A549 (cell line): ENCODE results near the gene NCOA3.

Source experiments
- EP300 ChIP-seq, 2 experiments: fragments of >200 bp; sonication (Bioruptor Twin); formaldehyde crosslinking; IDR thresholded peaks; 2 replicates in 1 of 2; 3 replicates in 1 of 2; pipeline ENCODE4 v1.6.1; 2016 to 2017
- RAD21 ChIP-seq, 2 experiments: fragments of >200 bp in 1 of 2; sonication (Bioruptor Twin) in 1 of 2; formaldehyde crosslinking in 1 of 2; IDR thresholded peaks in 1 of 2; conservative IDR thresholded peaks in 1 of 2; 2 replicates in 1 of 2; 3 replicates in 1 of 2; pipeline ENCODE4 v1.6.1; 2012 to 2018; ENCODE audit warnings: inconsistent platforms in 1 of 2
- ZFP36 ChIP-seq: fragments of 450-650 bp; IDR thresholded peaks from 2 replicates; pipeline ENCODE4 v1.6.1; 2014; ENCODE audit warnings: borderline replicate concordance; ENCODE audit not compliant: partially characterized antibody
- TF ChIP-seq, protein P1 (sequence below): fragments of >200 bp; sonication (Bioruptor Twin); formaldehyde crosslinking; IDR thresholded peaks from 3 replicates; pipeline ENCODE4 v1.5.1; 2016
- TF ChIP-seq, protein P2 (sequence below): IDR thresholded peaks from 2 replicates; pipeline ENCODE4 v1.6.1; 2012
- TF ChIP-seq, protein P3 (sequence below): fragments of 200-600 bp; sonication (generic); IDR thresholded peaks from 2 replicates; pipeline ENCODE4 v1.6.1; 2016; ENCODE audit warnings: antibody characterized with exemption, mild to moderate bottlenecking, moderate library complexity

DNA sequence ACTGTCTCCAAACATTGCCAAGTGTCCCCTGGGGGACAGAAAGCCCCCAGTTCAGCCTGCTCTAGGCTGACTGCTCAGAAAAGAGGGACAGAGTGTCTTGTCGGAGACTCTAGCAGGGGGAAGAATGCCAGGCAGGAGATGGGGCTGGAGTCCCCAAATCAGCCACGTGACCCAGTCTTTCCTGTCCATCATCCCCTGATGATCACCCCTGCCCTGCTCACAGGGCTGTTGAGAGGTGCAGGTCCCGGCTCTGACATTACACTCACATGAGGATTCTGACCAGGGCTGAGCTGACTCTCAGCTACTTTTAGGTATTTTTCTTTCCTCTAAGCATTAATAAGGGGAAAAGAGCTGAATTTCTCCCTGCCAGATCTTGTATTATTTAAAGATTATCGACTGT is 167.8 kb downstream of the NCOA3 start:
- TF ChIP-seq EP300 (IDR thresholded peaks at IDR 0.05) (no peak), RAD21 (conservative IDR thresholded peaks at IDR 0.05 in 1 of 2, IDR thresholded peaks at IDR 0.05 in 1 of 2) (no peak), ZFP36 (no peak)
- TF ChIP-seq, protein P1, sequence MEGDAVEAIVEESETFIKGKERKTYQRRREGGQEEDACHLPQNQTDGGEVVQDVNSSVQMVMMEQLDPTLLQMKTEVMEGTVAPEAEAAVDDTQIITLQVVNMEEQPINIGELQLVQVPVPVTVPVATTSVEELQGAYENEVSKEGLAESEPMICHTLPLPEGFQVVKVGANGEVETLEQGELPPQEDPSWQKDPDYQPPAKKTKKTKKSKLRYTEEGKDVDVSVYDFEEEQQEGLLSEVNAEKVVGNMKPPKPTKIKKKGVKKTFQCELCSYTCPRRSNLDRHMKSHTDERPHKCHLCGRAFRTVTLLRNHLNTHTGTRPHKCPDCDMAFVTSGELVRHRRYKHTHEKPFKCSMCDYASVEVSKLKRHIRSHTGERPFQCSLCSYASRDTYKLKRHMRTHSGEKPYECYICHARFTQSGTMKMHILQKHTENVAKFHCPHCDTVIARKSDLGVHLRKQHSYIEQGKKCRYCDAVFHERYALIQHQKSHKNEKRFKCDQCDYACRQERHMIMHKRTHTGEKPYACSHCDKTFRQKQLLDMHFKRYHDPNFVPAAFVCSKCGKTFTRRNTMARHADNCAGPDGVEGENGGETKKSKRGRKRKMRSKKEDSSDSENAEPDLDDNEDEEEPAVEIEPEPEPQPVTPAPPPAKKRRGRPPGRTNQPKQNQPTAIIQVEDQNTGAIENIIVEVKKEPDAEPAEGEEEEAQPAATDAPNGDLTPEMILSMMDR = no peak
- TF ChIP-seq, protein P2, sequence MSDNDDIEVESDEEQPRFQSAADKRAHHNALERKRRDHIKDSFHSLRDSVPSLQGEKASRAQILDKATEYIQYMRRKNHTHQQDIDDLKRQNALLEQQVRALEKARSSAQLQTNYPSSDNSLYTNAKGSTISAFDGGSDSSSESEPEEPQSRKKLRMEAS = no peak
- TF ChIP-seq, protein P3, sequence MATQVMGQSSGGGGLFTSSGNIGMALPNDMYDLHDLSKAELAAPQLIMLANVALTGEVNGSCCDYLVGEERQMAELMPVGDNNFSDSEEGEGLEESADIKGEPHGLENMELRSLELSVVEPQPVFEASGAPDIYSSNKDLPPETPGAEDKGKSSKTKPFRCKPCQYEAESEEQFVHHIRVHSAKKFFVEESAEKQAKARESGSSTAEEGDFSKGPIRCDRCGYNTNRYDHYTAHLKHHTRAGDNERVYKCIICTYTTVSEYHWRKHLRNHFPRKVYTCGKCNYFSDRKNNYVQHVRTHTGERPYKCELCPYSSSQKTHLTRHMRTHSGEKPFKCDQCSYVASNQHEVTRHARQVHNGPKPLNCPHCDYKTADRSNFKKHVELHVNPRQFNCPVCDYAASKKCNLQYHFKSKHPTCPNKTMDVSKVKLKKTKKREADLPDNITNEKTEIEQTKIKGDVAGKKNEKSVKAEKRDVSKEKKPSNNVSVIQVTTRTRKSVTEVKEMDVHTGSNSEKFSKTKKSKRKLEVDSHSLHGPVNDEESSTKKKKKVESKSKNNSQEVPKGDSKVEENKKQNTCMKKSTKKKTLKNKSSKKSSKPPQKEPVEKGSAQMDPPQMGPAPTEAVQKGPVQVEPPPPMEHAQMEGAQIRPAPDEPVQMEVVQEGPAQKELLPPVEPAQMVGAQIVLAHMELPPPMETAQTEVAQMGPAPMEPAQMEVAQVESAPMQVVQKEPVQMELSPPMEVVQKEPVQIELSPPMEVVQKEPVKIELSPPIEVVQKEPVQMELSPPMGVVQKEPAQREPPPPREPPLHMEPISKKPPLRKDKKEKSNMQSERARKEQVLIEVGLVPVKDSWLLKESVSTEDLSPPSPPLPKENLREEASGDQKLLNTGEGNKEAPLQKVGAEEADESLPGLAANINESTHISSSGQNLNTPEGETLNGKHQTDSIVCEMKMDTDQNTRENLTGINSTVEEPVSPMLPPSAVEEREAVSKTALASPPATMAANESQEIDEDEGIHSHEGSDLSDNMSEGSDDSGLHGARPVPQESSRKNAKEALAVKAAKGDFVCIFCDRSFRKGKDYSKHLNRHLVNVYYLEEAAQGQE = no peak
